Activated B cell treated with CpG ODN at 0.5 μM for 24 hours (primary cell): ENCODE data around the gene RPGR. TPM values are rescaled to one million over a fixed set of nuclear protein-coding genes. Genes with fewer than 3 reads are reported as not detected.

Experiments
- ATAC-seq: fragments of 200-7000 bp; cut with Tn5 transposase; one replicate; pipeline ENCODE4 v1.10.0; 2021; ENCODE audit warnings: low read depth, mild to moderate bottlenecking, moderate library complexity
- CTCF ChIA-PET: fragments of 350-600 bp; sonication (Branson Sonifier 250); formaldehyde crosslinking; loops from one replicate; lab custom pipeline; 2021; ENCODE audit warnings: antibody characterized with exemption; lab: Charles Lee
- POLR2A ChIA-PET: fragments of 350-600 bp; sonication (Branson Sonifier 250); formaldehyde crosslinking; loops from one replicate; lab custom pipeline; 2021; ENCODE audit warnings: antibody characterized with exemption; lab: Charles Lee
- DNase-seq: peaks from one replicate; pipeline ENCODE4 v3.0.0; 2022
- H3K27ac Mint-ChIP-seq: one replicate; pipeline ENCODE4 v1.8.0; 2020; ENCODE audit warnings: mixed read lengths
- H3K27me3 Mint-ChIP-seq: one replicate; pipeline ENCODE4 v1.8.0; 2021; ENCODE audit warnings: mixed read lengths
- H3K36me3 Mint-ChIP-seq: one replicate; pipeline ENCODE4 v1.8.0; 2021; ENCODE audit warnings: low read depth, mixed read lengths
- H3K4me1 Mint-ChIP-seq: one replicate; pipeline ENCODE4 v1.8.0; 2021; ENCODE audit warnings: mixed read lengths
- H3K4me3 Mint-ChIP-seq: one replicate; pipeline ENCODE4 v1.8.0; 2020; ENCODE audit warnings: mild to moderate bottlenecking, mixed read lengths
- H3K9me3 Mint-ChIP-seq: one replicate; pipeline ENCODE4 v1.8.0; 2020; ENCODE audit warnings: mixed read lengths
- CTCF ChIP-seq: fragments of 200-600 bp; IDR thresholded peaks from one replicate; pipeline ENCODE4 v1.8.0; 2022; ENCODE audit warnings: antibody characterized with exemption, mild to moderate bottlenecking
- intact Hi-C: fragments of 100-400 bp; cut with micrococcal nuclease; formaldehyde crosslinking; loops from one replicate; pipeline ENCODE4 v1.15.1; 2024
- total RNA-seq: library from RNA; stranded (reverse); gene quantifications from 2 replicates; pipeline ENCODE4 v1.2.3, GENCODE V29; 2022

Gene RPGR
- total RNA-seq, 1 donor from 2014 or later: 12.4 TPM

GRCh38 chrX:38220415-38221390 is 106.6 kb downstream of the RPGR start, which contains the start of gene SRPX:
Gene SRPX, minus strand, starts transcription at chrX:38220871. Its CDS starts 79 bp downstream, at chrX:38220792.
- intact Hi-C loops: no loop called here
- ChIA-PET CTCF (no interaction called here), POLR2A (no interaction called here)
- Mint-ChIP-seq H3K4me3 (peak within 1 kb of the TSS; percentile 46), H3K27me3 (peaks cover 37% of the 10 kb centered on the region), H3K4me1 (peaks cover 4% of the 10 kb centered on the region), H3K9me3 (no peaks in the 10 kb centered on the region), H3K36me3 (no peaks in the 10 kb centered on the region), H3K27ac (no peak within 1 kb of the TSS)
- DNase-seq (no peak), ATAC-seq (no peak)
- TF ChIP-seq CTCF: no peak

- H3K9me3 Mint-ChIP-seq: no peaks in the 10 kb centered on the region
- H3K27me3 Mint-ChIP-seq: peaks cover 37% of the 10 kb centered on the region
- DNase-seq: no peak
Observed at GRCh38 chrX:38220024-38220414, 107.3 kb downstream of the RPGR start.

More at GRCh38 chrX:38220024-38220414, 107.3 kb downstream of the RPGR start:
- no peak for TF ChIP-seq CTCF
- peaks cover 4% of the 10 kb centered on the region for H3K4me1 Mint-ChIP-seq
- CTCF ChIA-PET: no interaction called here
- peak overlapping the region; percentile 7 for H3K4me3 Mint-ChIP-seq
- no peaks in the 10 kb centered on the region for H3K36me3 Mint-ChIP-seq
- no peak for ATAC-seq
- no peak overlapping the region for H3K27ac Mint-ChIP-seq
- intact Hi-C loops: no loop called here
- POLR2A ChIA-PET: no interaction called here

Other genes starting within 250 kb of the RPGR start
- gene SRPX, start 106.6 kb downstream of the RPGR start, total RNA-seq: not detected in 2 replicates
- gene OTC, start 25.1 kb upstream of the RPGR start, total RNA-seq: not detected in 2 replicates
- gene TSPAN7, start 234.0 kb upstream of the RPGR start, total RNA-seq: not detected in 2 replicates